Measurements from ENCODE around the gene DSTN. TPM values are rescaled to one million over a fixed set of nuclear protein-coding genes. Genes with fewer than 3 reads are reported as not detected.

DSTN gene
- total and polyA plus RNA-seq, 9 of the 15 experiments (the other 6 are each of a cell fraction or from before 2014, with no cell fraction given) = 25.7 to 88.3 (median 61.0) TPM

DNA sequence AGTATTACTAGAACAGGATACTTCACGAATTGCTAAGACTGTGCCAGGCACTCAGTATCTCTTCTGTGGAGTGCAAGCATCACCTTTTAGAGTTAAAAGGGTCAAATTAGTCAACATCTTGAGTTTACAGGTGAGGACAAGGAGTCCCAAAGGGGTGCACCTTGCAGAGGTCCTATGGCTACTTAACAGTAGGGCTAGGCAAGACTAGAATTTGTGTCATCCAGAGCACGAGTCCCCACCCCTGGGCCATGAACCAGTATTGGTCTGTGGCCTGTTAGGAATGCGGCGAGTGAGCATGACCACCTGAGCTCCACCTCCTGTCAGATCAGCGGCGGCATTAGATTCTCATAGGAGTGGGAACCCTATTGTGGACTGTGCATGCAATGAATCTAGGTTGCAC, 10.5 kb upstream of the DSTN start:
- TF ChIP-seq NR2C1 (IDR thresholded peaks at IDR 0.05) (no peak), NR2C1 (tag; IDR thresholded peaks at IDR 0.05) (no peak), ZNF217 (CRISPR knock-in tag; IDR thresholded peaks at IDR 0.05) (no peak), C11orf30 (IDR thresholded peaks at IDR 0.05; ENCODE audit: low read depth) (no peak), ATF7 (IDR thresholded peaks at IDR 0.05) (no peak), MIER1 (IDR thresholded peaks at IDR 0.05; ENCODE audit: low read depth) (no peak), SMAD4 (CRISPR knock-in tag; conservative IDR thresholded peaks at IDR 0.05) (no peak), POLR2B (IDR thresholded peaks at IDR 0.05; ENCODE audit: low read depth, partially characterized antibody) (no peak), ZNF668 (CRISPR knock-in tag; IDR thresholded peaks at IDR 0.05) (no peak), MCM2 (IDR thresholded peaks at IDR 0.05; ENCODE audit: low read depth) (no peak), ESRRA (IDR thresholded peaks at IDR 0.05; ENCODE audit: borderline replicate concordance, low read depth) (no peak), ZNF75A (CRISPR knock-in tag; IDR thresholded peaks at IDR 0.05) (no peak), BACH1 (tag; IDR thresholded peaks at IDR 0.05) (no peak), TAF15 (IDR thresholded peaks at IDR 0.05; ENCODE audit: low read depth, low read length) (no peak), SNIP1 (IDR thresholded peaks at IDR 0.05; ENCODE audit: low read depth) (no peak)
- TF ChIP-seq, protein P1, sequence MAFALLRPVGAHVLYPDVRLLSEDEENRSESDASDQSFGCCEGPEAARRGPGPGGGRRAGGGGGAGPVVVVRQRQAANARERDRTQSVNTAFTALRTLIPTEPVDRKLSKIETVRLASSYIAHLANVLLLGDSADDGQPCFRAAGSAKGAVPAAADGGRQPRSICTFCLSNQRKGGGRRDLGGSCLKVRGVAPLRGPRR (CRISPR knock-in tag; IDR thresholded peaks at IDR 0.05) = no peak
- TF ChIP-seq, protein P2, sequence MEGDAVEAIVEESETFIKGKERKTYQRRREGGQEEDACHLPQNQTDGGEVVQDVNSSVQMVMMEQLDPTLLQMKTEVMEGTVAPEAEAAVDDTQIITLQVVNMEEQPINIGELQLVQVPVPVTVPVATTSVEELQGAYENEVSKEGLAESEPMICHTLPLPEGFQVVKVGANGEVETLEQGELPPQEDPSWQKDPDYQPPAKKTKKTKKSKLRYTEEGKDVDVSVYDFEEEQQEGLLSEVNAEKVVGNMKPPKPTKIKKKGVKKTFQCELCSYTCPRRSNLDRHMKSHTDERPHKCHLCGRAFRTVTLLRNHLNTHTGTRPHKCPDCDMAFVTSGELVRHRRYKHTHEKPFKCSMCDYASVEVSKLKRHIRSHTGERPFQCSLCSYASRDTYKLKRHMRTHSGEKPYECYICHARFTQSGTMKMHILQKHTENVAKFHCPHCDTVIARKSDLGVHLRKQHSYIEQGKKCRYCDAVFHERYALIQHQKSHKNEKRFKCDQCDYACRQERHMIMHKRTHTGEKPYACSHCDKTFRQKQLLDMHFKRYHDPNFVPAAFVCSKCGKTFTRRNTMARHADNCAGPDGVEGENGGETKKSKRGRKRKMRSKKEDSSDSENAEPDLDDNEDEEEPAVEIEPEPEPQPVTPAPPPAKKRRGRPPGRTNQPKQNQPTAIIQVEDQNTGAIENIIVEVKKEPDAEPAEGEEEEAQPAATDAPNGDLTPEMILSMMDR (IDR thresholded peaks at IDR 0.05 in 2 of 3, conservative IDR thresholded peaks at IDR 0.05 in 1 of 3; ENCODE audit: insufficient read depth in 2 of 3, low read depth in 1 of 3, low read length in 3 of 3) = no peak
- POLR2A ChIA-PET = interaction anchor here (0.6 kb wide), 1 partner anchor 8 kb away, joined by 4 read pairs; no protein-coding TSS in a partner anchor
- 61% methylated on average over 5 of the region's 6 CpGs for WGBS (ENCODE audit: insufficient coverage, low coverage, missing lambda C conversion rate)
- CTCF ChIA-PET (ENCODE audit: low intra/inter-chr PET ratio) = no interaction called here
- peaks cover 6 to 31% of the 10 kb centered on the region in 2 experiments; a peak in 3 of 5 replicates for H3K4me1 ChIP-seq (replicated peaks in 1 of 2; ENCODE audit: control insufficient read depth in 2 of 2, insufficient read depth in 2 of 2, low read length in 2 of 2)
- no peak overlapping the region for H3K4me2 ChIP-seq (ENCODE audit: insufficient read depth, low read length)
- DNase-seq (ENCODE audit: extremely low read depth in 1 of 4, low spot score in 3 of 4) (no peak), ATAC-seq (no peak), FAIRE-seq (no peak)
- H3K27me3 ChIP-seq (ENCODE audit: control insufficient read depth in 2 of 2, insufficient read depth in 2 of 2, low read length in 2 of 2) = no peaks in the 10 kb centered on the region
- H3K9ac ChIP-seq (ENCODE audit: insufficient read depth in 1 of 2, low read depth in 2 of 2, low read length in 2 of 2) = no peak overlapping the region
- no peak overlapping the region for H3K27ac ChIP-seq (ENCODE audit: extremely low read depth, low read depth, low read length)
- H4K20me1 ChIP-seq (replicated peaks; ENCODE audit: control insufficient read depth, insufficient read depth, low read length) = no peaks in the 10 kb centered on the region
- no peaks in the 10 kb centered on the region for H3K79me2 ChIP-seq (ENCODE audit: control insufficient read depth, insufficient read depth, low read length)
- H3K36me3 ChIP-seq (ENCODE audit: control insufficient read depth, insufficient read depth, low read length) = no peaks in the 10 kb centered on the region
- peak overlapping the region; percentile 86 for H2AFZ ChIP-seq (ENCODE audit: low read depth, low read length)
- H3K4me3 ChIP-seq = no peak overlapping the region
- no TSS peak for BruUV-seq (replicated peaks)
- intact Hi-C loops (cut with micrococcal nuclease) = no loop called here
- H3K9me1 ChIP-seq (ENCODE audit: control insufficient read depth, insufficient read depth, low read length) = no peaks in the 10 kb centered on the region
- no peaks in the 10 kb centered on the region for H3K9me3 ChIP-seq (replicated peaks; ENCODE audit: control insufficient read depth, insufficient read depth, low read depth, low read length)
- in situ Hi-C loops (cut with MboI) = no loop called here
